Thoracic aorta (tissue), 2 donors: ENCODE data around the gene FKBP15. TPM values are rescaled to one million over a fixed set of nuclear protein-coding genes. Genes with fewer than 3 reads are reported as not detected.

ENCODE experiments used
- ATAC-seq: fragments of 150-250 bp; one replicate; pipeline ENCODE4 v1.8.0; 2017; ENCODE audit warnings: low read depth; ENCODE audit not compliant: insufficient number of reproducible peaks, low FRiP score
- DNase-seq: peaks from one replicate; pipeline ENCODE4 v3.0.0-alpha.2; 2020; ENCODE audit warnings: low spot score
- H3K27ac ChIP-seq, 2 donors: fragments of 200-600 bp; sonication (generic); 1 replicate in 1 of 2; 2 replicates in 1 of 2; pipeline ENCODE4 v1.5.1; 2016; ENCODE audit warnings: mild to moderate bottlenecking in 2 of 2, moderate library complexity in 2 of 2
- H3K27me3 ChIP-seq: fragments of 200-600 bp; sonication (generic); replicated peaks from 2 replicates; pipeline ENCODE4 v1.6.0; 2016; ENCODE audit warnings: mild to moderate bottlenecking; ENCODE audit not compliant: insufficient read depth
- H3K36me3 ChIP-seq: fragments of 200-600 bp; sonication (generic); one replicate; pipeline ENCODE4 v1.5.1; 2016
- H3K4me1 ChIP-seq, 2 donors: fragments of 200-600 bp; sonication (generic); 1 replicate in 1 of 2; 2 replicates in 1 of 2; pipeline versions ENCODE4 v1.5.1 to v1.6.0; 2016; ENCODE audit warnings: low read depth in 2 of 2, mild to moderate bottlenecking in 1 of 2; ENCODE audit not compliant: control insufficient read depth in 1 of 2
- H3K4me3 ChIP-seq: fragments of 200-600 bp; sonication (generic); 2 replicates; pipeline ENCODE4 v1.5.1; 2016; ENCODE audit warnings: mild to moderate bottlenecking
- H3K9me3 ChIP-seq: fragments of 200-600 bp; sonication (generic); 2 replicates; pipeline ENCODE4 v1.5.1; 2016
- CTCF ChIP-seq: fragments of 200-600 bp; sonication (generic); IDR thresholded peaks from one replicate; pipeline ENCODE4 v1.5.1; 2019; ENCODE audit warnings: antibody characterized with exemption
- total RNA-seq, 2 donors: library from RNA; depleted of rRNA; stranded (reverse); fragments of >200 nt; gene quantifications; one replicate each; pipeline versions ENCODE4 v1.1.0 to v1.2.3, GENCODE V29; 2016

The FKBP15 gene
- total RNA-seq, 2 donors from 2014 or later: 23.3 to 26.4 TPM

DNA sequence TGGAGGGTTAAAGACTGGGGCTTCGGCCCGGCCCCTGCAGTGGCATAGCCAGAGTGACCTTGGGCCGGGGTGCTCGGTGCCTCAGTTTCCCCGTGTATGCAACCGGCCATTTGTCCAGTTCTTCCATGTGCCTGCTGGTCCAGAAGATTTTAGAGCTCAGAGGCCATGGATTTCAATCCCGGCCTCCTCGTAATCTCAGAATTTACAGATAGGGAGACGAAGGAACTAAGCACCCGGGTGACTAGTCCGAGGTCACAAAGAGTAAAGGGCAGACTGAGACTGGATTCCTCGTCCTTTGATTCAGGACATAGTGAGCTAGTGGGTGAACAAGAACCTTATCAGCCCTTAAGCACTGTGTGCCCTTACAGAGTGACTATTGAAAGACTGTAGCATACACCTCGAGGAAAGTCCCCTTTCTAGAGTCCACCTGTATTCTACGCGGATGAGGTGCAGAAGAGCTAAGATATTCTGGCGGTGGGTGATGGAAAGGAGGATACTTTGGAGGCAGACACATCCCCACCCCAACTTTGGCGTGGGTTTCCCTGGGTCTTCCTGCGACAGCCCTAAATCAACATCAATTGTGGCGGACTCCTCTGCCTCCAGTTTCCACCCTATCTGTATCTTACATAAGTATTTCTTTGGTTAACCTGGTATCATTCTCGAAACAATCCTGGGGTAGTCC, 864 bp upstream of the FKBP15 start:
- peak overlapping the region; percentile 96 for H3K4me3 ChIP-seq
- no peaks in the 10 kb centered on the region for H3K27me3 ChIP-seq
- TF ChIP-seq CTCF: no peak
- ATAC-seq: no peak
- peak overlapping the region; percentile 70 to 83 for H3K27ac ChIP-seq
- DNase-seq: no peak
- no peaks in the 10 kb centered on the region for H3K36me3 ChIP-seq
- no peaks in the 10 kb centered on the region for H3K9me3 ChIP-seq
- H3K4me1 ChIP-seq: peaks cover 15 to 36% of the 10 kb centered on the region in 2 donors

GRCh38 chr9:113220467-113221002, 542 bp downstream of the FKBP15 start:
- DNase-seq (no peak), ATAC-seq (no peak)
- peak overlapping the region; percentile 96 for H3K4me3 ChIP-seq
- H3K36me3 ChIP-seq: no peaks in the 10 kb centered on the region
- TF ChIP-seq CTCF: no peak
- peaks cover 15 to 36% of the 10 kb centered on the region in 2 donors for H3K4me1 ChIP-seq
- H3K27me3 ChIP-seq: no peaks in the 10 kb centered on the region
- peak overlapping the region; percentile 75 to 83 for H3K27ac ChIP-seq
- no peaks in the 10 kb centered on the region for H3K9me3 ChIP-seq

DNA sequence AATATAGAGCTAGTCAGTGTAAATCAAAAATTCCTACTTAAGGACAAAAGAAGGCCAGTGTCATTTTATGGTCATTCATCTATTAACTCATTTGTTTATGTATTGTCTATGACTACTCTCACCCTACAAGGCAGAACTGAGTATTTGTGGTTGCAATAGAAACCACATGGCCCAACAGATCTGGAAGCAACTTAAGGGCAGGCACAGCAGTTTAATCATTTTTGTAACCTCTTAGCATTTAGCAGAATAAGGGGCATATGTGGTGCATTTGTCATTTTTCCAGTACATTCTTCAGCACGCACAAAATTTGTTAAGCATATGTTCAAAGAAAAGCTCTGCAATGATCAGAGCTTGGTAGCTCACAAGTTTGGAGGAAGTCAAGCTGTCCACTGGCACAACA, 1.1 kb downstream of the FKBP15 start:
- ATAC-seq (no peak), DNase-seq (no peak)
- TF ChIP-seq CTCF: no peak
- no peaks in the 10 kb centered on the region for H3K9me3 ChIP-seq
- no peaks in the 10 kb centered on the region for H3K27me3 ChIP-seq
- peaks cover 15 to 36% of the 10 kb centered on the region in 2 donors for H3K4me1 ChIP-seq
- no peak overlapping the region for H3K27ac ChIP-seq
- H3K36me3 ChIP-seq: no peaks in the 10 kb centered on the region
- peak overlapping the region; percentile 96 for H3K4me3 ChIP-seq

DNA sequence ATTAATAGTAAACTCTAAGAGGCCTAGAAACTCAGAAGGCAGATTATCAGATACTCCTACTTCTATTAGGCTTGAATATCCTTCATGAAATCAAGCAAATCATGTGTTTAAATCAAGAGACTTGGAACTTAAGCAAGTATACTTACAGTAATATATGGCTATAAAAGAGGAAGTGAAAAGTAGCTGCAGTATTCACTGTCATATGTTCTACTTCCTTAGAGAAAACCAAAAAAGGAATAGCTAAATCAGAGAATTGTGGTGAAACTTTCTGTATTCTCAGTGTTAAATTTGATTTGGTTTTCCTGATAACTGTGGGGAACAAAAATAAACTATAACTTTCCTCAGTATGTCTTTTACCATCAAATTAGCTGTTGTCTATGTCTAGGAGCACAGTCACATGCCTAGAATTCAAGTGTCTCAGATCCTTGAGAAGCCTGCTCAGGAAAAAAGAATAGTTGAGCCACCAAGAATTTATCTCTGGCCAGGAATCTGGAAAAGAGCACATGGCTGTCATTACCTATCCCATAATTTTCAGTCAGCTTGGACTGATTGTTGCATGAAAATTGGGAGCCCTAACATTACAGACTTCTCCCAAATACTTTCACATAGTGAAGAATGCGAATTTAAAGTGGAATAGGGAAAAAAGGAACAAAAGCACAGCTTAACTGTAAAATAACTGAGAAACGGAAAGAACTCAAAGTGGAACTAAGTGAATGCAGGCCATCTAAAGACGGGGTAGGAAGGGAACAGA, 1.7 kb downstream of the FKBP15 start:
- ATAC-seq: no peak
- Histone ChIP-seq H3K4me3 (peak overlapping the region; percentile 96), H3K27me3 (no peaks in the 10 kb centered on the region), H3K27ac (no peak overlapping the region), H3K4me1 (peaks cover 15 to 36% of the 10 kb centered on the region in 2 donors), H3K9me3 (no peaks in the 10 kb centered on the region), H3K36me3 (no peaks in the 10 kb centered on the region)
- no peak for TF ChIP-seq CTCF
- DNase-seq: no peak

- no peak overlapping the region for H3K27ac ChIP-seq
- H3K4me3 ChIP-seq: no peak overlapping the region
- H3K27me3 ChIP-seq: no peaks in the 10 kb centered on the region
- peaks cover 10 to 19% of the 10 kb centered on the region in 2 donors for H3K4me1 ChIP-seq
- no peaks in the 10 kb centered on the region for H3K36me3 ChIP-seq
- DNase-seq (no peak), ATAC-seq (no peak)
- no peaks in the 10 kb centered on the region for H3K9me3 ChIP-seq
- TF ChIP-seq CTCF: no peak
These were observed 4.7 kb downstream of the FKBP15 start for GRCh38 chr9:113216406-113216805.
